SK-N-SH (cell line): Measurements from ENCODE around the gene GRK5. TPM values are rescaled to one million over a fixed set of nuclear protein-coding genes. Genes with fewer than 3 reads are reported as not detected.

Source experiments
- CTCF ChIA-PET: fragments of 300-600, 350-600 bp; formaldehyde crosslinking; extraction: SDS; loops from one replicate; lab custom pipeline; 2021; lab: Yijun Ruan, JAX
- POLR2A ChIA-PET: fragments of 350-600 bp; sonication (Branson Sonifier 250); formaldehyde crosslinking; extraction: SDS; loops from one replicate; lab custom pipeline; 2020; ENCODE audit warnings: antibody characterized with exemption, inconsistent platforms; lab: Yijun Ruan, JAX
- DNase-seq: peaks from one replicate; pipeline ENCODE4 v3.0.0; 2012
- H2AFZ ChIP-seq: fragments of 200-600 bp; sonication (generic); 2 replicates; pipeline ENCODE4 v1.8.1; 2016; ENCODE audit warnings: antibody characterized with exemption, mild to moderate bottlenecking, low read depth
- H3F3A ChIP-seq: fragments of 200-600 bp; sonication (generic); replicated peaks from 2 replicates; pipeline ENCODE3; 2016; ENCODE audit warnings: antibody characterized with exemption, mild to moderate bottlenecking; ENCODE audit not compliant: insufficient read depth
- H3K27ac ChIP-seq, 2 experiments: fragments of 200-500 bp in 1 of 2; fragments of 200-600 bp in 1 of 2; sonication (Bioruptor generic) in 1 of 2; sonication (generic), shearing (Covaris generic) in 1 of 2; 2 replicates each; pipeline versions ENCODE4 v1.5.1 to v1.6.1; 2014 to 2016; ENCODE audit warnings: low read depth in 2 of 2, inconsistent platforms in 1 of 2, low read length in 1 of 2, mild to moderate bottlenecking in 1 of 2, mixed read lengths in 1 of 2
- H3K27me3 ChIP-seq: fragments of 200-600 bp; sonication (generic), shearing (Covaris generic); 2 replicates; pipeline ENCODE4 v1.6.1; 2016; ENCODE audit warnings: mixed run types; ENCODE audit not compliant: insufficient read depth
- H3K36me3 ChIP-seq, 2 experiments: fragments of 200-500 bp in 1 of 2; fragments of 200-600 bp in 1 of 2; sonication (Bioruptor generic) in 1 of 2; sonication (generic) in 1 of 2; replicated peaks in 1 of 2; 2 replicates each; pipeline versions ENCODE3 to v1.5.1; 2014 to 2016; ENCODE audit warnings: low read length in 1 of 2, mild to moderate bottlenecking in 1 of 2; ENCODE audit not compliant: insufficient read depth in 2 of 2, control insufficient read depth in 1 of 2
- H3K4me1 ChIP-seq, 2 experiments: fragments of 200-500 bp in 1 of 2; fragments of 200-600 bp in 1 of 2; sonication (Bioruptor generic) in 1 of 2; sonication (generic), shearing (Covaris generic) in 1 of 2; 2 replicates each; pipeline versions ENCODE4 v1.5.1 to v1.6.1; 2014 to 2016; ENCODE audit warnings: low read depth in 1 of 2, low read length in 1 of 2, mixed run types in 1 of 2; ENCODE audit not compliant: insufficient read depth in 2 of 2, control insufficient read depth in 1 of 2
- H3K4me2 ChIP-seq: fragments of 200-600 bp; sonication (generic), shearing (Covaris generic); 2 replicates; pipeline ENCODE4 v1.6.1; 2017; ENCODE audit warnings: mixed run types
- H3K4me3 ChIP-seq, 2 experiments: fragments of 200-500 bp in 1 of 2; fragments of 200-600 bp in 1 of 2; sonication (Bioruptor generic) in 1 of 2; sonication (generic), shearing (Covaris generic) in 1 of 2; 2 replicates each; pipeline versions ENCODE4 v1.5.1 to v1.8.1; 2014 to 2016; ENCODE audit warnings: low read depth in 2 of 2, inconsistent platforms in 1 of 2, low read length in 1 of 2, mild to moderate bottlenecking in 1 of 2, mixed read lengths in 1 of 2, moderate library complexity in 1 of 2
- H3K79me2 ChIP-seq: fragments of 200-600 bp; sonication (generic); 2 replicates; pipeline ENCODE4 v1.8.1; 2017; ENCODE audit warnings: mild to moderate bottlenecking; ENCODE audit not compliant: insufficient read depth
- H3K9ac ChIP-seq: fragments of 200-600 bp; sonication (generic); 2 replicates; pipeline ENCODE4 v1.6.1; 2017; ENCODE audit warnings: mixed run types
- H3K9me2 ChIP-seq: fragments of 200-600 bp; sonication (generic); 2 replicates; pipeline ENCODE4 v1.6.1; 2017; ENCODE audit warnings: mixed run types
- H3K9me3 ChIP-seq: fragments of 200-600 bp; sonication (generic); 2 replicates; pipeline ENCODE4 v1.6.1; 2017; ENCODE audit warnings: mixed run types, mild to moderate bottlenecking, moderate library complexity
- H4K20me1 ChIP-seq: fragments of 200-600 bp; sonication (generic); 2 replicates; pipeline ENCODE4 v1.6.1; 2017; ENCODE audit warnings: mild to moderate bottlenecking, mixed run types; ENCODE audit not compliant: insufficient read depth
- GABPA ChIP-seq: IDR thresholded peaks from 2 replicates; pipeline ENCODE4 v1.4.0; 2012; ENCODE audit warnings: low read depth, mild to moderate bottlenecking
- GATA2 ChIP-seq: sonication (generic); formaldehyde crosslinking; IDR thresholded peaks from 2 replicates; pipeline ENCODE4 v1.5.0; 2020; ENCODE audit warnings: mild to moderate bottlenecking, missing genetic modification reagents
- MEF2A ChIP-seq: IDR thresholded peaks from 2 replicates; pipeline ENCODE4 v1.4.0; 2012; ENCODE audit warnings: low read depth, borderline replicate concordance
- NFIC ChIP-seq: IDR thresholded peaks from 2 replicates; pipeline ENCODE4 v1.4.0; 2012; ENCODE audit warnings: borderline replicate concordance
- PBX3 ChIP-seq: IDR thresholded peaks from 2 replicates; pipeline ENCODE4; 2012
- REST ChIP-seq: IDR thresholded peaks from 2 replicates; pipeline ENCODE4 v1.6.1; 2012; ENCODE audit warnings: mild to moderate bottlenecking, low read depth, low read length, moderate library complexity
- RXRA ChIP-seq: IDR thresholded peaks from 2 replicates; pipeline ENCODE4 v1.4.0; 2012; ENCODE audit warnings: low read depth, mild to moderate bottlenecking, borderline replicate concordance
- SIN3A ChIP-seq: IDR thresholded peaks from 2 replicates; pipeline ENCODE4 v1.6.1; 2012; ENCODE audit warnings: low read depth, mild to moderate bottlenecking, low read length, moderate library complexity, borderline replicate concordance
- SMC3 ChIP-seq: IDR thresholded peaks from 2 replicates; pipeline ENCODE4 v1.6.1; 2012; ENCODE audit warnings: low read depth, low read length, improper control_type of control experiment
- TCF12 ChIP-seq: IDR thresholded peaks from 2 replicates; pipeline ENCODE4 v1.4.0; 2012
- ZBTB33 ChIP-seq: IDR thresholded peaks from 2 replicates; pipeline ENCODE4 v1.4.0; 2012; ENCODE audit warnings: low read depth, borderline replicate concordance
- WGBS: methylation state at CpG from one replicate; pipeline ENCODE4 v1.1.6; 2017; ENCODE audit warnings: low lambda C conversion rate; 5-methylcytosine and 5-hydroxymethylcytosine counted together
- polyA plus RNA-seq, 3 experiments: library from polyadenylated mRNA; depleted of rRNA; stranded (reverse); fragments of >200 nt; gene quantifications; 2 replicates each; pipeline ENCODE4 v1.2.3, GENCODE V29; 2012

GRK5 gene
- polyA plus RNA-seq, 1 of the 3 experiments (the other 2 are of a cell fraction): 12.1 TPM

DNA sequence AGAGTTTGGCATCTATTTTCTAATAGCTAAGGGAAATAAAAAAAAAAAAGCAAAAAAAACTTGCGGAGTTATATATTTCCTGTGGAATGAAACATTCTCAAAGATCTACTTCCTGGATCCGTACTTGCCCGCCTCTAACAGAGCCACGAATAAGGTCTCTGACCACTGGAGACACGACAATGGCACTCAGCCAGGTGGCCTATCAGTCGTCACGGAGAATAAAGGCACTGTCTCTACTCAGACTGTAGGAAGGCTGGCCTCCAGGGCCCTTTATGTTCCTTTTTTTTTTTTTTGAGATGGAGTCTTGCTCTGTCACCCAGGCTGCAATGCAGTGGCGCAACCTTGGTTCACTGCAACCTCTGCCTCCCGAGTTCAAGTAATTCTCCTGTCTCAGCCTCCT lies 276.5 kb downstream of the GRK5 start:
- no peak overlapping the region for H3K4me3 ChIP-seq
- TF ChIP-seq REST (no peak), RXRA (no peak)
- no peak for DNase-seq
- H3K27me3 ChIP-seq: no peaks in the 10 kb centered on the region
- H3K27ac ChIP-seq: no peak overlapping the region
- H3K79me2 ChIP-seq: no peaks in the 10 kb centered on the region
- H3K9me2 ChIP-seq: no peaks in the 10 kb centered on the region
- WGBS: 86% methylated on average over 9 of the region's 9 CpGs
- POLR2A ChIA-PET: no interaction called here
- H3K4me2 ChIP-seq: no peak overlapping the region
- H2AFZ ChIP-seq: no peak overlapping the region
- peaks cover 0 to 5% of the 10 kb centered on the region in 2 experiments; a peak in 1 of 4 replicates for H3K4me1 ChIP-seq
- H3K9ac ChIP-seq: no peak overlapping the region
- no peaks in the 10 kb centered on the region for H3F3A ChIP-seq
- H4K20me1 ChIP-seq: no peaks in the 10 kb centered on the region
- H3K36me3 ChIP-seq: no peaks in the 10 kb centered on the region
- no peaks in the 10 kb centered on the region for H3K9me3 ChIP-seq
- CTCF ChIA-PET: no interaction called here

DNA sequence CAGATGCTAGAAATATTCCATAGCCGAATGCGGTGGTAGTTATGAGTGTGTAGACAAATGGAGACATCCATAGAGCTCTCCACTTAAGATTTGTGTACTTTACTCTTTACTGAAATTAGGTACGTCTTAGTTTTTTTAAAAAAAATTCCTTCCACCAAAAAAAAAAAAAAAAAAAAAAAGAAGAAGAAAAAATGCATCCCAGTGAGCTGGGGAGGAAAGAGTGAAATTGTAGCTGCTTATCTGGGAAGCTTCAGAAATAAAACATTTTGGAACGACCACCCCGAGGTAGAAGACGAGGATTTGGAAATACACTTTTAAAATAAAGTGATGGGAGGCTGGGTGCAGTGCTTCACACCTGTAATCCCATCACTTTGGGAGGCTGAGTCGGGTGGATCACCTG lies 281.3 kb downstream of the GRK5 start:
- H4K20me1 ChIP-seq: no peaks in the 10 kb centered on the region
- H3K36me3 ChIP-seq: no peaks in the 10 kb centered on the region
- no peaks in the 10 kb centered on the region; a peak in 1 of 4 replicates for H3K4me1 ChIP-seq
- TF ChIP-seq ZBTB33 (no peak), GATA2 (CRISPR knock-in tag) (no peak), PBX3 (no peak), RXRA (no peak), REST (no peak), NFIC (no peak), MEF2A (no peak), SIN3A (no peak), SMC3 (no peak), TCF12 (no peak), GABPA (no peak)
- no peaks in the 10 kb centered on the region for H3K27me3 ChIP-seq
- H3K27ac ChIP-seq: no peak overlapping the region
- H3K79me2 ChIP-seq: no peaks in the 10 kb centered on the region
- H3F3A ChIP-seq: no peaks in the 10 kb centered on the region
- POLR2A ChIA-PET: no interaction called here
- H2AFZ ChIP-seq: no peak overlapping the region
- CTCF ChIA-PET: interaction anchor here (0.7 to 4.6 kb wide), 9 partner anchors 10 to 297 kb away, joined by 3 to 64 read pairs (median 5); no protein-coding TSS in a partner anchor
- H3K4me3 ChIP-seq: no peak overlapping the region
- no peaks in the 10 kb centered on the region for H3K9me3 ChIP-seq
- WGBS: 90% methylated on average over 7 of the region's 7 CpGs
- H3K4me2 ChIP-seq: no peak overlapping the region
- H3K9me2 ChIP-seq: no peaks in the 10 kb centered on the region
- DNase-seq: no peak
- H3K9ac ChIP-seq: no peak overlapping the region
